22Rv1 (cell line): ENCODE measurements around the gene INPP5D.

Experiments
- CTCF ChIP-seq: fragments of 450-650 bp; IDR thresholded peaks from 2 replicates; pipeline ENCODE4 v1.5.1; 2017; ENCODE audit warnings: mild to moderate bottlenecking
- ZFX ChIP-seq: fragments of 450-650 bp; IDR thresholded peaks from 2 replicates; pipeline ENCODE4 v1.6.1; 2017; ENCODE audit warnings: antibody characterized with exemption, borderline replicate concordance

DNA sequence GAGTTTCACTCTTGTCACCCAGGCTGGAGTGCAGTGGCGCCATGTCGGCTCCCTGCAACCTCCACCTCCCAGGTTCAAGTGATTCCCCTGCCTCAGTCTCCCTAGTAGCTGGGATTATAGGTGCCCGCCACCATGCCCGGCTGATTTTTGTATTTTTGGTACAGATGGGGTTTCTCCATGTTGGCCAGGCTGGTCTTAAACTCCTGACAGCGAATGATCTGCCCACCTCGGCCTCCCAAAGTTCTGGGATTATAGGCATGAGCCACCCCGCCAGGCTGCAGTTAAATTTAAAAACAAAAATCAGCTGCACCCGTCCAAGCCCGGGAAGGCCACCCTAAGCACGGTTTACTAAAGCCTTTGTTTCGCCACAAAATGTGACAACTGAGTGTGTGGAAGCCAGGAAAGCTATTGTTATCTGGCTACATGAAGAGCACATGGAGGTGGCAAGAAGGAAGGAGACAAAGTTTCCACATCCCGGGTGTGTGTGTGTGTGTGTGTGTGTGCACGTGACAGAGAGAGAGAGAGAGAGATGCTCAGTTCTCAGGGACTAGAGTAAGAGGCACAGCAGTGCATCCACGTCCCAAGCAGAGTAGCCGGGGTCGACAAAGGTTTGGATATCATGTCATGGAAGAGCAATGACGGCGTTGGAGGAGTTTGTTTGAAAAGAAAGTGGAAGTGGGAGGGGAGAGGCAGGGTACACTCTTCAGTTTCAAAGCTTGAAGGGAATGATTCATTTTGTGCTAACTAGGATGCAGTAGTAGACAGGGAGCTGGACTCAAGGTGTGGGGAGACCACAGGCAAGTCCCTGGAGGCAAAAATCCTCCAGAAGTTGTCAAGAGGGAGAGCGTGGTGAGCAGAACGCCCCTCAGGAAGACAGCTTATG lies 20.1 kb downstream of the INPP5D start:
- TF ChIP-seq CTCF, result no peak
- no peak for TF ChIP-seq ZFX
